ENCODE measurements around the gene MIOX.
"Not testable (repeated sequence)": the region's sequence is repeated elsewhere in the genome, so short reads cannot be mapped to it uniquely, and the experiment has no call there.

MIOX gene

GRCh38 chr22:50513175-50513574 is 26.5 kb downstream of the MIOX start:
- in situ Hi-C loops (cut with MboI; ENCODE audit: low sequenced_read_pairs), result no loop called here

GRCh38 chr22:50516068-50516467 is 29.4 kb downstream of the MIOX start:
- in situ Hi-C loops (cut with MboI; ENCODE audit: low sequenced_read_pairs), result no loop called here

GRCh38 chr22:50516891-50517290 is 30.2 kb downstream of the MIOX start:
- in situ Hi-C loops (cut with MboI; ENCODE audit: low sequenced_read_pairs), result no loop called here

GRCh38 chr22:50517495-50518260 is 31.0 kb downstream of the MIOX start:
- in situ Hi-C loops (cut with MboI; ENCODE audit: low sequenced_read_pairs), result no loop called here

GRCh38 chr22:50518606-50519005 is 31.9 kb downstream of the MIOX start:
- in situ Hi-C loops (cut with MboI; ENCODE audit: low sequenced_read_pairs), result no loop called here

DNA sequence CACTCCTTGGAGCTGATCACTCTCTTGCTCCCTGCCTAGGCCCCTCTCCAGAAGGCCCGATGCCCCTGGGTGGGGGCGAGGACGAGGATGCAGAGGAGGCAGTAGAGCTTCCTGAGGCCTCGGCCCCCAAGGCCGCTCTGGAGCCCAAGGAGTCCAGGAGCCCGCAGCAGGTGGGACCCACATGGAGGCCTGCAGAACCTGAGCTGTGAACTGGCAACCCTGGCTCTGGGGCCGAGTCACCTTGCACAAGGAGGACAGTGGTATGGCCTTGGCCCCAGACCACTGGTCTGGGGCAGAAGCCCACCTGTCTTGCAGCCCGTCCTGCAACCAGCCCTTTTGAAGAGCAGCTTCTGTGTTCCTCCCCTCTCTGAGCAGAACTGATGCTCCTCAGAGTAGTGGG is 32.5 kb downstream of the MIOX start:
- in situ Hi-C loops (cut with MboI; ENCODE audit: low sequenced_read_pairs), result no loop called here

- in situ Hi-C loops (cut with MboI; ENCODE audit: low sequenced_read_pairs), result not testable (repeated sequence)
These were observed 33.5 kb downstream of the MIOX start for GRCh38 chr22:50520184-50520583.

DNA sequence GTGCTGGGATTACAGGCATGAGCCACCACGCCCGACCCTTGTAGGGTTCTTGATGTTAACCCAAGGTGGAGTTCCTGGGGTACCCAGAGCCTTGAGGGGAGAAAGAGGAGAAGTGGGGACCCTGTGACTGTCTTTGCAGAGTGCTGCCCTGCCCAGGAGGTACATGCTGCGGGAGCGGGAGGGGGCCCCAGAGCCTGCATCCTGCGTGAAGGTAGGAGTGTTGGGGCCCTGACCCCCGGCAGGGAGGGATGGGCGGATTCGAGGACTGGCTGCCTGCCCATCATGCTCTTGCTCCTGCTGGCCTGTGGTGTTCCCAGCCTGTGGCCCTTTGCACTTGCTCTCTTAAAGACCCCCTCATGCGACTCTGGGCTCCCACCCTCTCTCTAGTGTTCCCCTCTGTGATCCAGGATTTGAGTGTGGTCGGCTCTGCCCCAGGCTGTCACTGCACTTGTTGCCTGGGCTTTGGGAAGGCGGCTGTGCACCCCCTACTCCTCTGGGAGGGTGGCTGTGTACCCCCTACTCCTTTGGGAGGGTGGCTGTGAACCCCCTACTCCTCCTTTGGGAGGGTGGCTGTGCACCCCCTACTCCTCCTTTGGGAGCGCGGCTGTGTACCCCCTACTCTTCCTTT is 34.3 kb downstream of the MIOX start:
- in situ Hi-C loops (cut with MboI; ENCODE audit: low sequenced_read_pairs), result no loop called here

DNA sequence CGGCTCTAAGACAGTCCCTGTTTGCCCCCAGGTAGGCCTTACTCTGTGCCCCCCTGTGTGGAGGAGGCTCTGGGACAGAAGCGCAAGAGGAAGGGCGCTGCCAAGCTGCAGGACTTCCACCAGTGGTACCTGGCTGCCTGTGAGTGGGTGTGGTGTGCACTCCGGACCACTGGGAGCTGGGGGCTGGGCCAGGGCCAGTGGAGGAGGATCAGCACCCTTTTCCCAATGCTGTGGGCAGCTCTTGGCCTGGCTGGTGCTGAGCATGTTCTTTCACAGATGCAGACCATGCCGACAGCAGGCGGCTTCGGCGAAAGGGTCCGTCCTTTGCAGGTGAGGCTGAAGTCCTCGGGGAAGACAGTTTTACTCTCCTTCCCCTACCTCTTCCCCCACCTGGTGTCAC is 35.1 kb downstream of the MIOX start:
- in situ Hi-C loops (cut with MboI; ENCODE audit: low sequenced_read_pairs), result no loop called here

DNA sequence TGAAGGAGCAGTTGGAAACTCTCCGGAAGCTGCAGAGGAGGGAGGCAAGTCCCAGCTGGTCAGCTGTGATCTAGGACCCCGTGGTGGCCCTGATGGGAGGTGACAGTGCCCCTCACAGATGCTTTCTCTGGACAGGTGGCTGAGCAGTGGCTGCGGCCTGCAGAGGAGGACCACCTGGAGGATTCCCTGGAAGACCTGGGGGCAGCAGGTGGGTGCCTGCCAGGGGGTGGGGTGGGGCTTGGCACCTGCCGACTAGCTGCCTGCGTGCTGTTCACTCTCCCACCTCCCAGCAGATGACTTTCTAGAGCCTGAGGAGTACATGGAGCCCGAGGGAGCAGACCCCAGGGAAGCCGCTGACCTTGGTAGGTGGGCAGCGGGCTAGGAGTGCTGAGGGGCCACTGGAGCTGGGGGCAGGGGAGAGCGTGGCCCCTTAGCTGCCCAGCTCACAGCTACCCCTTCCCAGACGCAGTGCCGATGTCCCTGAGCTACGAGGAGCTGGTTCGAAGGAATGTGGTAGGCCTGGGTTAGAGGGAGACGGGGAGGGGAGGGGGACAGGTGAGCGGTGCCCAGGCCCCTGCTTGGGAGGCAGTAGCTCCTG is 35.6 kb downstream of the MIOX start:
- in situ Hi-C loops (cut with MboI; ENCODE audit: low sequenced_read_pairs), result no loop called here

GRCh38 chr22:50522806-50523438 is 36.3 kb downstream of the MIOX start:
- in situ Hi-C loops (cut with MboI; ENCODE audit: low sequenced_read_pairs), result no loop called here

GRCh38 chr22:50523458-50523805 is 36.8 kb downstream of the MIOX start:
- in situ Hi-C loops (cut with MboI; ENCODE audit: low sequenced_read_pairs), result no loop called here

DNA sequence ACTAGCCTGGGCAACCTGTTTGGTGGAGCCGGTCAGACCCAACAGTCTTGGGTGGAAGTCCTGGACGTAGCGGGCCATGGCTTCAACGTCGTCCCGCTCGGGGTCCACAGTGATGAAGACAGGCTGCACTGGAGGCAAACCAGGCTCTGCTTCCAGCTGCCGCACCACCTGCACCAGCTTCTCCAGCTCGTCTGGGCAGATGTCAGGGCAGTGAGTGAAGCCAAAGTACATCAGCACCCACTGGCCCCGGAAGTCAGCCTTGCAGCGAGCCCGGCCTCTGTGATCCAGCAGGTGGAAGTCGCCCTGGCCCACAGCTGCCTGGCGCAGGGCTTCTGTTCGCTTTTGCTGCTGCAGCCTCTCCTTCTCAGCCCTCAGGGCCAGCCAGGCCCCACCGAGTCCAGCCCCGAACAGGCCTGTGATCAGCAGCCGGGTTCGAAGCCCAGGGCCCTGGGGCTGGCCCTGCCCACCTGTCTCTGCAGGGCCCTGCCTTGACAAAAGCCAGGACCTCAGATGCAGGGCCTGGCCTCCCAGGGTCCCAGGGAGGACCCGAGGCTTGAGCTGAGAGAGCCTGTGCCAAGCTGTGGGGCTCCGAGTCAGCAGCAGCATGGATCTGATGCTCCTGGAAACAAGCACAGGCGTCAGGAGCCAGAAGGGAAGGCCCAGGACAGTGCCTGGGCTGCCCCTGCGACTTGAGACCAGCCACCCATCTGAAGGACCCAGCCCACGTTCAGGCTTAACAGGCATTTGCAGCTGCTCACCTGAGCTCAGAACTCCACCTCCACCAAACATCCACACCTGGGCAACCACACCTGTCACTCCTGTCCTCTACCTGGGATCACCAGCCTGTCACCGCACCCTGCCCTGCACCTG is 37.4 kb downstream of the MIOX start:
- in situ Hi-C loops (cut with MboI; ENCODE audit: low sequenced_read_pairs), result no loop called here

- in situ Hi-C loops (cut with MboI; ENCODE audit: low sequenced_read_pairs), result no loop called here
These were observed 38.0 kb downstream of the MIOX start for GRCh38 chr22:50524676-50525103.

DNA sequence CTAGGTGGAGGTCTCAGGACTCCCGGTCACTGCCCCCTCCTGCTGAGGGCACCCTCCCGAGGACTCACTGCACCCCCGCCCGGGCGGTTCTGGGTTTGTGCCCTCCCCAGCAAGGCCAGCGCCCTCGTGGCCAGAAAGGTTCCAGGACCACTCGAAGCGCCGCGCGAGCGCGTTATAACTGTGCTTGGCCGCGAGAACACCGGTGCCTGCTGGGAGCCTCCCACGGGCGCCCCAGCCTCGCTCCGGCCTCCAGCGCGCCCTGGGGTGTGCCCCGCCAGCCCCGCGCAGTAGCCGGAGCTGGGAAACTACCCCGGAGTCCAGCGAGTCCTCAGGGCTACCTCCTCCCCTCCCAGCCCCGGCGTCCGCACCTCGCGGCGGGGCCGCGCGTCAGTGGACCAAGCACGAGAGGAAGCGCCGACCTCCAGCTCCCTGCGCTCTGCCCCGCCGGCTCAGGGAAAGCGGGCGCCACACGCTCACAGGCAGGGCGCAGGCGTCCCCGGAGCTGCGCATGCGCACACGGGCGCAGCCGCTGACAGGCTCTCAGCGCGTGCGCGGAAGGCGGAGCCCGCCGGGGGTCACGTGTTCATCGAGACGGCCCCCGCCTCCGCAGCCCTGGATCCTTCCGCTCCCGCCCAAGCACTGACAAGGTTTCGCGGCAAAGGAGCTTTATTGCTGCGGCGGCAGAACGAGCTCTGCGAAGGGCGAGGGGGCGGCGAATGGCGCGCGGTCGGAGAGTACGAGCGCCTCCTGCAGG is 38.6 kb downstream of the MIOX start, which contains the start of gene SCO2:
Gene SCO2, minus strand, starts transcription at position 495 of the 754 bp plus-strand sequence. CDS start 1,187 bp downstream, outside the sequence.
- in situ Hi-C loops (cut with MboI; ENCODE audit: low sequenced_read_pairs), result no loop called here

GRCh38 chr22:50525858-50526107 is 39.1 kb downstream of the MIOX start:
- in situ Hi-C loops (cut with MboI; ENCODE audit: low sequenced_read_pairs), result no loop called here

GRCh38 chr22:50526108-50526833 is 39.6 kb downstream of the MIOX start:
- in situ Hi-C loops (cut with MboI; ENCODE audit: low sequenced_read_pairs), result no loop called here

DNA sequence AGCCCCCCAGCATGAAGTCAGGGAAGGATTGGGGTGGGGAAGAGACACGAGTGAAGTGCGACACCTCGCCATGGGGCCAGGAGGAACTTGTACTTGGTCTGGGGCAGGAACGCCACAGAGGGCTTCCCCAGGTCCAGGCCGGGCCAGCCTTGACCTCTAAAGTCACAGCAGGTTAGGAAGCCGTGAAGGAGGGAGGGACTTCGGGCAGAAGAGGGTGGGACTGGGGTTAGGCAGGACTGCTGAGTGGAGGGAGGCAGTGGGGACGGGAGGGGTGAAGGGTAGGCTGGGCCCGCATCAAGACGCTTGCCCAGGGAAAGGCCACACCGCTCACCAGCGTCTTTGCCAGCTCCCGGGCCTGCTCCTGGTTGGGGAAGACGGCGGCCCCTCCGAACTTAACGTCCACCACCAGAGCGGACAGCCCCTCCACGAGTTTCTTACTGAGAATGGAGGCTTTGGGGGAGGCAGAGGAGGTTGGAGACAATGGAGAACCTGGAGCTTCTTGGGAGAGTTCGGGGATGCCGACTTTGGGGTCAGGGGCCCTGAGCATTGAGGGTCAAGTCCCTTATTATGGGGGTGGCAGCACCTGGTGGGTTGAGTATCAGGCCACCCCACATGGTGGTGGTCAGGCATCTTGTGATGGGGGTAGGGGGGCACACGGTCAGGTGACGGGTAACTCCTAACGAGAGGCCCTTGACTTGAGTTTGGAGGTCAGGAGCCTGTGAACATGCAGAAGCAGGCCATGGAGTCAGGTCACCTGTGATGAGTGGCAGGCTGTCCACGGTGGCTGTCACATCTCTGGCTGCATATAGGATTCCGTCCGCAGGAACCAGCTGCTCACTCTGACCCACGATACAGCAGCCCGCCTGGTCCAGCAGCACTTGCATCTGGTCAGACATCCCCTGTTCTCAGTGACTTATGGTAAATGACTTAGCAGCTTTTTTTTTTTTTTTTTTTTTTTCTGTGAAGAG is 40.5 kb downstream of the MIOX start:
- in situ Hi-C loops (cut with MboI; ENCODE audit: low sequenced_read_pairs), result no loop called here
